Measurements from ENCODE around the gene GREM1. TPM values are rescaled to one million over a fixed set of nuclear protein-coding genes. Genes with fewer than 3 reads are reported as not detected.

Gene GREM1
- total RNA-seq, 2 experiments from 2014 or later = not detected

DNA sequence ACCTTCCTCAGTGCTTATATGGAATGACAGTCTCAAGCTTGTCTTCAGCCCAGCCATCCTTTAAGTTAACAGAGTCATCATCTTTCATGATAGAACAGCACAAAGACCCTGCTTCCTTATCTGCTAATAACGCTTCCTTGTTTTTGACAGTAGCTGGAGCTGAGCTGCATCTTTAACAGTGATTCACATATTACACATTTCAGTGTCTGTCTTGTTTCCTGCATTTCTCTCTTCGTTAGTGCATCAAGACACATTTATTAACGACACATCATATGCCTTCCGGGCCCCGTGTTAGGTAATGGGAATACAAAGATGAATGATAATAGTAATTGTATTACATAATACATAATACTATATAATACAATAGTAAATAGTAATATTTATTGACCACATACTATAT, 30.2 kb upstream of the GREM1 start:
- no peak overlapping the region for H3K4me3 Mint-ChIP-seq
- no peak for DNase-seq
- peaks cover 3% of the 10 kb centered on the region for H3K27me3 Mint-ChIP-seq
- no peaks in the 10 kb centered on the region for H3K36me3 Mint-ChIP-seq
- H3K9me3 Mint-ChIP-seq = no peaks in the 10 kb centered on the region
- peaks cover 7% of the 10 kb centered on the region for H3K4me1 Mint-ChIP-seq
- no peak overlapping the region for H3K27ac Mint-ChIP-seq

DNA sequence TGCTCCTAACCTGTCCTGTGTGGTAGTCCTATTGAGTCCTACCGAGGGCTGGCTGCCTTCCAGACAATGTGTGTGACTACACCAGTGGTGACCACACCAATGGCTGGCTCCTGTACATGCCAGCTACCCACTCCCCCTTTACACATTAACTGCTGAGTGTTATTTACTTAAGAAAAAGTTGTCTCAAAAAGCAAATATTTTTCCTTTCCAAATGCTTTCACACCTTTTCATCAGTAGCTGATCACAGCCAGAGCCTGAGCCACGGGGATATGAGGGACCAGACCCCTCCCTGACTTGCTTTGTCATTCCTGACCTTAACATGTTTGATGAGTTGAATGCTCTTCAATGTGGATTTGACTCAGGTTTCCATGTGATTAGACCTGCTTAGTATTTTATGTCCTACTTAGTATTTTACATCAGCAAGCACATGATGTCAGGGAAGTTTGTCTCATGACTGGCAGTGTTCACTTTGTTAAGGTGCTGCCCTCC, 29.6 kb upstream of the GREM1 start:
- Mint-ChIP-seq H3K4me3 (no peak overlapping the region), H3K36me3 (no peaks in the 10 kb centered on the region), H3K9me3 (no peaks in the 10 kb centered on the region), H3K27me3 (peaks cover 3% of the 10 kb centered on the region), H3K4me1 (peaks cover 5% of the 10 kb centered on the region), H3K27ac (no peak overlapping the region)
- DNase-seq = no peak

DNA sequence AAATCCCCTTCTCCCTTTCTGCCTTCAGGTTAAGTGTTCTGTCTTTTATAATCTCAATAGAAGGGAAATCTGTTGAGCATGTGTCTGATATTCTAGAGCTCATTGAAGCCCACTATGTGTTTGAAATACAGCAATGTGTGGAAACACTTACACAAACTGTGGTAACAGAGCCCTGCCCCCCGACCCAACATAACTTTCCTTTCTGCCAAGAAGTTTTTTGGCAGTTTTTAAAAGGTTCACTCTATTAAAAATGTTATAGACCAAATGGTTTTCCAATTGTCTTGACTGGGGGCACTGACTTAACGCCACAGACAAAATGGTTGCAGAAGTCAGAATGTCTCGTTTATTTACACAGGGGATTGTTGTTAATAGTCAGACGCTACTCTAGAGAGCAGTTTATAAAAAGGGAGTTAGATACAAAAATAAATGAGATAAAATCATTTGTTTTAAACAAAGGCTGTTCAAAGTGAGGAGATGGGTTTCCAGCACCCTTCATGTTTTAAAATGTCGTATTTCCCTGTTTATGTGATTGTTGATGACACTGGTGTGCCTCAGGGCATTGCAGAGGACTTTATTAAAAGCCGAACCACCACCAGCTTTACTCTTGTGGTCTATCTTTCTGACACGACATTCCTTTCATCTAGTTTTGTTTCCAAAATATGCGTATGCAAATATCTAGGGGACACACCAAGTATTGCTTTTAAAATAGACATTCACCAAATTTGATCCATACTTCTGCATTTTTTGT, 26.7 kb upstream of the GREM1 start:
- no peaks in the 10 kb centered on the region for H3K36me3 Mint-ChIP-seq
- H3K9me3 Mint-ChIP-seq = no peaks in the 10 kb centered on the region
- no peak for DNase-seq
- no peak overlapping the region for H3K27ac Mint-ChIP-seq
- peaks cover 3% of the 10 kb centered on the region for H3K27me3 Mint-ChIP-seq
- no peaks in the 10 kb centered on the region for H3K4me1 Mint-ChIP-seq
- H3K4me3 Mint-ChIP-seq = no peak overlapping the region

- no peak for DNase-seq
- H3K36me3 Mint-ChIP-seq = no peaks in the 10 kb centered on the region
- peaks cover 3% of the 10 kb centered on the region for H3K27me3 Mint-ChIP-seq
- H3K4me1 Mint-ChIP-seq = no peaks in the 10 kb centered on the region
- no peak overlapping the region for H3K4me3 Mint-ChIP-seq
- H3K9me3 Mint-ChIP-seq = no peaks in the 10 kb centered on the region
- H3K27ac Mint-ChIP-seq = no peak overlapping the region
Observed at GRCh38 chr15:32691689-32692038, 26.1 kb upstream of the GREM1 start.

DNA sequence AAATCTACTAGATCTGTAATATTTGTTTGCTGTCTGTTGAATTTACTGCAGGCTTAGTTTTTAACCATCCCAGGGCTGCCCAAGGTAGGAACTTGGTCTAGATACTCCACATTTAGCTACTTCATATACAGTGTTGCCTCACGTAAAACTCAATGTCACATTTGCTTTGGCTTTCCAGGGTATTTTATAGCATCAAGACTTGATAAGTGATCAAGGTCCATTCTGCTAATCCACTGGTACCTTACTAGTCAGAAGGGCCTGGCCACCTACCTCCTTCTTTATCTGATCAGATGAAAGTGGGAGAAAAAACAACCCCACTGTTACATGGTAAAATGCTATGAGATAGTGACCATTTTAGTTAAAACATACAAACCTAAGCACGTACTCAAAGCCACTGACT, 25.5 kb upstream of the GREM1 start:
- no peak for DNase-seq
- Mint-ChIP-seq H3K27me3 (peaks cover 3% of the 10 kb centered on the region), H3K36me3 (no peaks in the 10 kb centered on the region), H3K4me1 (no peaks in the 10 kb centered on the region), H3K9me3 (no peaks in the 10 kb centered on the region), H3K27ac (no peak overlapping the region), H3K4me3 (no peak overlapping the region)

GRCh38 chr15:32694222-32694983, 23.4 kb upstream of the GREM1 start:
- Mint-ChIP-seq H3K4me1 (no peaks in the 10 kb centered on the region), H3K4me3 (no peak overlapping the region), H3K27ac (no peak overlapping the region), H3K36me3 (no peaks in the 10 kb centered on the region), H3K9me3 (no peaks in the 10 kb centered on the region), H3K27me3 (peaks cover 3% of the 10 kb centered on the region)
- DNase-seq = no peak

DNA sequence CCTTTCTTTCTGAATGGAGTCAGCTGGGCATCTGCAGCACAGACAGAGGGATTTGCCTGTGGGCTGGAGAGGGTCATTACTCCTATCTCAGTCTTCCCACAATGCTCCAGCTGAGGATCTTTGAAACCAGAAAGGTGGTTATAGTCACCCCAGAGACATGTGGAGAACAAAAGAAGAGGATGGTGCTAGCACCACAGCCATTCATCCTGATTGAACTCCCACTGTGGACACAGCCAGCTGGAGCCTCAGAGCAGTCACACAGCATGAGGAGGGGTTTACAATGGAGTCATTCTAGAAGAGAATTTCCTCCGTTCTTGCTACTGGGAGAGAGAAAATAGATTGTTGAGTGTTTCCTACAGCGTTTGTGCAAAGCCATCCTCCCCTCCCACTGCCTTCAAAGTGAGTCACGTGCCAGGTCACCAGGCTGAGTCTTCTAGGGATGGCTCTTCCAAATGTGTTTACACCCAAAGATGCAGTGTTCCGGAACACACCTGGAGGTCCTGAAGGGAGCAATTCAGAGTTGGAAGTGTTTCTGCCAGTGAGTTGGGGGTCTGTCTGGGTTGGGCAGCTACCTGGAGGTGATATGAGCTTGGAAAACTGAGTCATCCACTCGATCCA, 18.9 kb upstream of the GREM1 start:
- no peaks in the 10 kb centered on the region for H3K4me1 Mint-ChIP-seq
- H3K27me3 Mint-ChIP-seq = no peaks in the 10 kb centered on the region
- H3K36me3 Mint-ChIP-seq = no peaks in the 10 kb centered on the region
- no peak for DNase-seq
- H3K27ac Mint-ChIP-seq = no peak overlapping the region
- no peaks in the 10 kb centered on the region for H3K9me3 Mint-ChIP-seq
- no peak overlapping the region for H3K4me3 Mint-ChIP-seq

GRCh38 chr15:32700501-32701150, 17.2 kb upstream of the GREM1 start:
- Mint-ChIP-seq H3K4me1 (no peaks in the 10 kb centered on the region), H3K27me3 (peaks cover 11% of the 10 kb centered on the region), H3K27ac (no peak overlapping the region), H3K4me3 (no peak overlapping the region), H3K36me3 (no peaks in the 10 kb centered on the region), H3K9me3 (no peaks in the 10 kb centered on the region)
- DNase-seq = no peak

- Mint-ChIP-seq H3K4me3 (no peak overlapping the region), H3K9me3 (no peaks in the 10 kb centered on the region), H3K27me3 (peaks cover 11% of the 10 kb centered on the region), H3K4me1 (no peaks in the 10 kb centered on the region), H3K27ac (no peak overlapping the region), H3K36me3 (no peaks in the 10 kb centered on the region)
- no peak for DNase-seq
Observed at GRCh38 chr15:32701863-32702262, 15.9 kb upstream of the GREM1 start.

DNA sequence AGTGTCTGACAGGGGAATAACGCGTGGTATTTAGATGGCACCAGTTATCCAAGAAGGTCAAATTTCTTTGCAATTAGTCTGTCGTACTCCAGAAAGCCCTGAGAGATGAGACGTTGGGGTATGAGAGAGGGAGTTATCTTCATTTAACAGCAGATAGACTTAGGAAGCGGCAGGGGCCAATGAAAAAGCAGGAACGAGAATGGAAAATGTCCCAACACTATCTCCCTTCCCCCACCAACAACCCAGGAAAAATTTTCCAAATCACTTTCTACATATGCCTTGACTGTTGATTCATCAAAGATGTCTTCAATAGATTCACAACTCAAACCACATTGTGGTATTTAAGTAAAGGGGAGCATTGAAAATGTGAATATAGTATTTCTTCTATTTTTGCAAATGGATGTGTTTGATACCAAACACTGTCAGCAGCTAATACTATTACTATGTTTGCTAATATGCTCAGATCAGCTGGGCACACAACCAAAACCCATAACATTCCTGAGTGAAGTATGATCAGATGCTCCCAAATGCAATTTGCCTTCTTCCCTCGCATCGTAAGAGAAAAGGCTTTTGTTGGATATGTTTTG, 13.3 kb upstream of the GREM1 start:
- Mint-ChIP-seq H3K4me1 (no peaks in the 10 kb centered on the region), H3K36me3 (no peaks in the 10 kb centered on the region), H3K27ac (no peak overlapping the region), H3K27me3 (peaks cover 20% of the 10 kb centered on the region), H3K4me3 (no peak overlapping the region), H3K9me3 (no peaks in the 10 kb centered on the region)
- no peak for DNase-seq

DNA sequence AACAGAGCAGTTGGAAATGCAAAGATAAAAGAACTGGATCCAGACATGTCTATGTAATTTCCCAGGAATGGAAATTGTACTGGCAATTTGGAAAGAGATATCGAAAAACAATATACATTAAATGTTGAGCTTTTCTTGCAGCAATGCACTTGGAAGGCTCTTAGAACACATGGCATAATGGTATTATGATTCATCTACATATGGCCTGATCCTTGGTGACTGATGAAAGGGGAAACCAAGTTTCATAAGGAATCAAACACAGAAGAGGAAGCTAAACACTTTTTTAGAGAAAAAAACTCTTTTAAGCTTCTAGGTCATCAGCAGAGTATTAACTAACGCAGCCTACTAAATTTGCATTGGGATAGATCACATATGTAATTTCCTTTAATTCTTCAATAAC, 12.4 kb upstream of the GREM1 start:
- H3K27me3 Mint-ChIP-seq = peaks cover 25% of the 10 kb centered on the region
- no peak overlapping the region for H3K27ac Mint-ChIP-seq
- H3K36me3 Mint-ChIP-seq = no peaks in the 10 kb centered on the region
- no peaks in the 10 kb centered on the region for H3K9me3 Mint-ChIP-seq
- H3K4me3 Mint-ChIP-seq = no peak overlapping the region
- DNase-seq = no peak
- no peaks in the 10 kb centered on the region for H3K4me1 Mint-ChIP-seq

GRCh38 chr15:32706704-32707103, 11.1 kb upstream of the GREM1 start:
- Mint-ChIP-seq H3K4me3 (no peak overlapping the region), H3K4me1 (no peaks in the 10 kb centered on the region), H3K27ac (no peak overlapping the region), H3K36me3 (no peaks in the 10 kb centered on the region), H3K27me3 (peaks cover 26% of the 10 kb centered on the region), H3K9me3 (no peaks in the 10 kb centered on the region)
- no peak for DNase-seq

DNA sequence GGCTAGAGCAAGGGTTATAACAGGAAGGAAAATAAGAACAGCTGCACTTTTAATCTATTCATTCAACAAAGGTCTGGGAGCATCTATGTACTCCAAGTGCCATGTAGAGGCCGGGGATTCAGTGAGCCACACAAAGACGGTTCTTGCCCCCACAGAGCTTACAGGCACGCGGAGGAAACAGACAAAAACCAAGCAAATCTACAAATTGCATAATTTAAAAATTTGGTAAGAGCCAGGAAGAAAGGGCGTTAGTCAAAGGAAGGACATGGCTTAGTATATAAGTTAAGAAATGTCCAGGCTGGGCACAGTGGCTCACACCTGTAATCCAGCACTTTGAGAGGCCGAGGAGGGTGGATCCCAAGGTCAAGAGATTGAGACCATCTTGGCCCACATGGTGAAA, 10.4 kb upstream of the GREM1 start:
- no peak for DNase-seq
- H3K36me3 Mint-ChIP-seq = no peaks in the 10 kb centered on the region
- no peaks in the 10 kb centered on the region for H3K4me1 Mint-ChIP-seq
- peaks cover 33% of the 10 kb centered on the region for H3K27me3 Mint-ChIP-seq
- H3K27ac Mint-ChIP-seq = no peak overlapping the region
- H3K9me3 Mint-ChIP-seq = no peaks in the 10 kb centered on the region
- H3K4me3 Mint-ChIP-seq = no peak overlapping the region

DNA sequence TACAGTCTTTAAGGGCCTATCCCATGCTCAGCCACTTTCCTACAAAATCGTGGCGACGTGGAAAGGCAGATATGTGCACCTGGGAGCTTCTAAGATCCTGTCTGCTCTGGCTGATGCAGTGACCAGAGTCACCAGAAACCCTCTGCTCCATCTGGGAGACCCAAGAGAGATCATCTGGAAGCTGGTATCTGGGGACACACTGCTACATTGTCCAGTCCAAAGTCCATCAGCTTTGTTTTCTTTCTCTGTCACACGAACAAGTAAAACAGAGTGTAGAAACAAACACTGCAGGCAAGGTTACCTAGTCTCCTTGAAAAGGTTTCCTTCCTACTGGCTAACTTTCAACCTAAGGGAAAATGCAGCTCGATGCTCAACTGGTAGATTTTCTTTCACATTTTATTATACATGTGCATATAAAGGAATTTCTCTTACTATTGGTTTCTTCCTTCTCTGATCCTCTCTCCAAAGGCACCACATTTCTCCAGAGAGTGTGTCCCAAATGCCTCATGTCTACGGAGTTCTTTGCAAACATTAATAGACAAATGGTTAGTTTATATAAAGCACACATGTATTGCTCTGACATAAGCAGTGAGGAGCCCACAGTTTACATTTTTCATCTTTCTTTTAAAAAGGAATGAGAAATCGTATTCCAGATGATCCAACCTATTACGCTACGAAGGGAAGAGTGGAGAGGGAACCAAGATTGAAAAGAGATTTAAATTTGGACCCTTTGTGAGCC, 8.3 kb upstream of the GREM1 start:
- no peak for DNase-seq
- Mint-ChIP-seq H3K4me1 (no peaks in the 10 kb centered on the region), H3K4me3 (no peak overlapping the region), H3K9me3 (no peaks in the 10 kb centered on the region), H3K36me3 (no peaks in the 10 kb centered on the region), H3K27ac (no peak overlapping the region), H3K27me3 (peaks cover 40% of the 10 kb centered on the region)
